Limb (tissue), 2 donors: Measurements from ENCODE around the gene FRAT1.
"Not testable (repeated sequence)": the region's sequence is repeated elsewhere in the genome, so short reads cannot be mapped to it uniquely, and the experiment has no call there.

Source experiments
- DNase-seq, 2 donors: peaks; one replicate each; pipeline ENCODE4 v3.0.0-alpha.2; 2016; ENCODE audit errors: extremely low spot score in 2 of 2

FRAT1 gene

DNA sequence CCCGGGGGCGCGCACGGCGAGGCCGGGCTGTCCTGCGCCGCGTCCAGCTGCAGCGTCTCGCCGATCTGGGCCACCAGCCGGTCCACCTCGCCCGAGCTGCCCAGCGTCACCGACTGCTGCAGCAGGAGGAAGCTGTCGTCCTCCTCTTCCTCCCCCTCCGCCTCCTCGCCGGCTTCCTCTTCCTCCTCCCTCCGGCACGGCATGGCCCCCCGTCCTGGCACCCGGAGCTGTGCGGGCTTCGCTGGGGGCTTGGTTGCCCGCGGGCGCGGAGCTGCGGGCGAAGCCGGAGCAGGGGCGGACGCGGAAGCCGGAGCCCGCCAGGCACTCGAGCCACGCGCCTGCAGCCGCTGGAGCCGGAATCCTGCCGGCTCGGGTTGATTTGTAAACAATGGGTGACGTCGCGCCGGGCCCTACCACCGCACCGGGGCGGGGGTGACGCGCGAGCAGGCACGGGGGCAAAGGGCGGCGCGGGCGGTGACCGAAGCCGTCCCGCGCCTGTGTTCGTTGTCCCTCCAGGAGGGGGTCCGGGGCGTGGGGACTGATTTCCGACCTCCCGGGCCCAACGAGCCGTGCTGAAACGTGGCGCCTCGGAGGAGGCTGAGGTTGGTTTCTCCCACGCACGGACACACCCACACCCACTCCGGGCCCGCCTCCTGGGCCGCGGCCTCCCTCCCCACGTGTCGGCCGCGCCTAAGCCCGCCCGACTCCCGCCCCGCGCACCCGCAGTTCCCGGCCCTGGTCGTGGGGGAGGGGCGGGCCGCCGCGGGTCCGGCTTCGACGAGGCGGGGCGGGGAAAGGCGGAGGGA is 15.5 kb downstream of the FRAT1 start, which contains the start of gene FRAT2:
Gene FRAT2 (minus strand): TSS at position 360 of the 806 bp plus-strand sequence. CDS start 157 bp downstream, at position 203.
- DNase-seq = peak; percentile 87 to 95

DNA sequence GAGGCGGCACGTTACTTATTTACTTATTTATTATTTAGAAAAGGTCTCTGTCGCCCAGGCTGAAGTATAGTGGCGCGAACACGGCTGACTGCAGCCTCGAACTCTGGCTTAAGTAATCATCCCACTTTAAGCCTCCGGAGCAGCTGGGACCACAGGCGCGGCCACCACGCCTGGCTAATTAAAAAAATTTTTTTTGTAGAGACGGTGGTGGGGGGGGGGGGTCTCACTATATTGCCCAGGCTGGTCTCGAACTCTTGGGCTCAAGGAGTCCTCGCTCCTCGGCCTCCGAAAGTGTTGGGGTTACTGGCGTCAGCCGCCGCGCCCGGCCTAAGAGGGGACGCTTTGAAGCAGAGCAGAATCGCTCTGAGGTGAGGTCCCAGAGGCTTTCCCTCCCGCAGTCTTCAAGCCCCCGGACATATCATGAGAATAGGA is 16.1 kb downstream of the FRAT1 start:
- no peak for DNase-seq

DNA sequence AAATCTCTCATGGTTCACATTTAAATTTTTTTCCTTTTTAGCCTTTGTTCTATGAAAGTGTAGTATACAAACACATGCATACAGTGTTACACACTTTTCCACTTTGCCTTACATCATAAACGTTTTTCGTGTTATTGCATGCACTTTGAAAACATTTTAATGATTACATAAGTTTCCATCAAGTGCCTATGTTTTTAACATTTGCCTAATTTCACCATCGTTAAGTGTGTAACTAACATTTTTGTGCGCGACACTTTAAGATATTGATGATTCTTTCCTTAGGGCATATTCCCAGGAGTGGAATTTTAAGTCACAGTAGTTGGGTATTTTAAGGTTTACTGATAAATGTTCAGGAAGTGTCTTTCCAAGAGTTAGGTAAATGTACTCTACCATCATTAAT is 16.9 kb downstream of the FRAT1 start:
- no peak for DNase-seq

DNA sequence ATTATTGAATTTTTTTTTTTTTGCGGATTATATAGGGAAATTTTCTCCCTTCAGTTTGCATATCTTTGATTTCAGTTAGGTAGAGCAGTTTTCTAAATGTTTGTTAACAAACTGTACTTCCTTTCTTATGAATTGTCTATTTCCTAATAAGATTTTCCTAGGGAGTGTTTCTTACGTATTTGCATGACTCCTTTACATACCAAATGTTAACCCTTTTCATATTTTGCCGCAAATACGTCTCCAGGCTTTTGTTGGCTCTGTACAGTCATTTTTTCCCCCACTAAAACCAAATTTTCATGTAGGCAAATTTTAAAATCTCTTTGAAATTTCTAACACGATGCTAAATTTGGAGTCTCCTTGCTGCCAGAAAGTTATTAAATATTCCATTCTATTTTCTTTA is 17.4 kb downstream of the FRAT1 start:
- no peak for DNase-seq

DNA sequence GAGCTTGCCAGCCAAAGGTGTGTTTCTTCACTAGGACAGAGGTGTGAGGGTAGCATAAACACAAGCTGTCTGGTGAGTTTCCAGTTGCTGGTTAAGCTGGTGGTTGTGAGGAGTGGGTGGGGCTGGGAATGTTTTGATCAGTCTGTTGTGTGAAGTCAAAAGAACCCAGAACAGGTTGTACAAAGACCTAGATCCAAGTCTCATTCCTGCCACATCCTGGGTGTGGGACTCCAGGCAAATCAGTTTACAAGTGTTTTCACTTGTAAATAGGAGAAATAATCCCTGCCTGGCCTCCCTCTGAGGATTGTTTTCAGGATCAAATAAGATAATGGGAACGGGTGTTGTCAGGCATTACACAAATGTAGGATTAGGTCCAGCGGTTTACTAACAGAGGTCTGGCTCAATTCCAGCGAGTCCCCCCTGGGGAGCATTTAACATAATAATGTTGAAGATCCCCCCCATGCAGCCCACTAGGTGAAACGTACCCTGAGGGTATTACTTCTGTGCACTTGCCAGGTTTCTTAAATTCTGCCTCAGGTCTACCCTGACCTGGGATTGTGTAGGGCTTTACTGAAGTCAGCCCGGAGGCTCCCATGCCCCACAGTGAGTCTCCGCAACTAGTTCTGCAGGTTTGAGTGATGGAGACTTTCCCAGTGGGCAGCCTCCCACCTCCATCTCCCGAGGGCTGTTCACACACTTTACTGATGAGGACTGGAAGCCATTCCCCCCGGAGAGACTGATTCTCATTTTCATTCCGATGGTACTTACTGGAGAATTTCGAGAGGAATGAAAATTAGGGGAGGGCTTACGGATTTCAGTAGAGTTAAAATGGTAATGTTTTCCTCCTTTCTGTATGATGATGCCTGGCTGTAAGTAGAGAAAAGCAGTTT is 18.1 kb downstream of the FRAT1 start:
- peak in 1 of 2 donors; percentile 45 for DNase-seq

DNA sequence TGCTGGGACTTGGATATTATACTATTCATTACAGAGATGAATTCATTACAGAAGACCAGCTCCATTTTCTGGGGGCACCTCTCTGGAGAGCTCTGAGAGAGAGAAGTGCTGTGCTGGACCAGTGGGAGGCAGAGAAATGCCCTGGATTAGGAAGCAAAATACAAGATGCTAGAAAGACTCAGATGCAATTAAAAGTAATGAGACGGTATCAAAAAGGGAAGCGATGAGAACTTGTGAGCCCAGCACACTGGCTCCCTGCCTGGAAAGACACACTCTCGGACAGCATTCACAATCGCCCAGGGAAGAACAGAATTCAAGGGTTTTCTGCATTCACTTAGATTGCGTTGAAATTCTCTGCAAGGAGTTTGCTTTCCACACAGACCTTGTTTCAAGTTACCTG is 19.0 kb downstream of the FRAT1 start:
- DNase-seq = no peak

DNA sequence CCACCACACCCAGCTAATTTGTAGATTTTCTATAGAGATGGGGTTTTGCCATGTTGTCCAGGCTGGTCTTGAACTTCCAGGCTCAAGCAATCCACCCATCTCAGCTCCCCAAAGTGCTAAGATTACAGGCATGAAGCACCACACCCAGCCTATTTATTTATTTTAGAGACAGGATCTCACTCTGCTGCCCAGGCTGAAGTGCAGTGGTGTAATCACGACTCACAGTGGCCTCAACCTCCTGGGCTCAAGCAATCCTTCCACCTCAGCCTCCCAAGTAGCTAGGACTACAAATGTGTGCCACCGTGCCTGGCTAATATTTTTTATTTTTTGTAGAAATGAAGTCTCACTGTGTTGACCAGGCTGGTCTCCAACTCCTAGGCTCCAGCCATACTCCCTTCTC is 22.3 kb downstream of the FRAT1 start:
- DNase-seq = no peak

DNA sequence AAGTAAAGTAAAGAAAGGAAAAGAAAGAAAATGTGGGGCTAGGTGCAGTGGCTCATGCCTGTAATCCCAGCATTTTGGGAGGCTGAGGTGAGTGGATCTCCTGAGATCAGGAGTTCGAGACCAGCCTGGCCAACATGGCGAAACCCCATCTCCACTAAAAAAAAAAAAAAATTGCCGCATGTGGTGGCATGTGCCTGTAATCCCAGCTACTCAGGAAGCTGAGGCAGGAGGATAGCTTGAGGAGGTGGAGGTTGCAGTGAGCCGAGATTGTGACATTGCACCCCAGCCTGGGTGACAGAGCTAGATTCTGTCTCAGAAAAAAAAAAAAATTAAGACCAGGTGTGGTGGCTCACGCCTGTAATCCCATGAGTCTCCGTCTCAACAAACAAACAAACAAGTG is 24.6 kb downstream of the FRAT1 start:
- not testable (repeated sequence) for DNase-seq

DNA sequence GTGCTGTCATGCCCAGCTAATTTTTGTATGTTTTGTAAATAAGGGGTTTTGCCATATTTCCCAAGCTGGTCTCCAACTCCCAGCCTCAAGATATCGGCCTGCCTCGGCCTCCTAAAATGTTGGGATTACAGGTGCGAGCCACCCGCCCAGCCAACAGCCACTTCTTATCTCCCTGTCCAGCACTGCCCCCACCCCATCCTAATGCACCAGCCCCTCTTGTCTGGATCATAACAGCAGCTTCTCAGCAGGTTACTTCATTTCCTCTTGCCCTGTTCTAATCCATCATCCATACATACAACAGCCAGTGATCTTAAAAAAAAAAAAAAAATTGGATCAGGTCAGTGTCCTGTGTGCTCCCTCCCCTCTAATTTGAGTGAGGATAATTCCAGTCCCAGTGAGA is 28.2 kb downstream of the FRAT1 start:
- DNase-seq = no peak

DNA sequence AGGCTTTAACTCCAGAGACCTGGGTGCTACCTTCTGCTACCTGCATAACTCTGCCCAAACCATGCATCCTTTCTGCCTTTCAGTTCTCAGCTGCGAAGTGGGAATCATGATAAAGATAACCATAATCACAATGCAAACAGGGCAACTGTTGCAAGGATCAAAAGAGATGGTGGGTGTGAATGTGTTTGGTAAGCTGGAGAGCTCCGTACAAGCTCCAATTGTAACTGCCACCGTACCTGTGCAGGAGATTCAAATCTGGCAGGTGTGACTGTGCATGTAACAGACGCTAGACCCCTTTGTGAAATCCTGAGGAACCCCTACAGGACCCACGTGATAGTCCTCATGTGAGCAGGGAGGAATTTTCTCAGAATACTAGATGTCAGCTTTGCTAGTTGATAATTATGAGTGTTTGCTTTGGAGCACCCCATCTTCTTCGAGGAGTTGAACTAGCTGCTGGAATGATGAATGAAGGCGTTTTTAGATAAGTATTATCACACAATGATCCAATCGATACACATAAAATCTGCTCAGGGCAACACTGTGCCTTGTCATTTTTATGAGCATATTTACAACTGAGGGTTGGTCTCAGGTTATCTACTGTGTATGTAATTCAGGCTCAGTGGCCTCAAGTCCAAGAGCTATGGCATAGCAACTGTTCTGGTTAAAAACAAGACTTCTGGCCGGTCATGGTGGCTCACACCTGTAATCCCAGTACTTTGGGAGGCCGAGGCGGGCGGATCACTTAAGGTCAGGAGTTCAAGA is 30.9 kb downstream of the FRAT1 start:
- no peak for DNase-seq

DNA sequence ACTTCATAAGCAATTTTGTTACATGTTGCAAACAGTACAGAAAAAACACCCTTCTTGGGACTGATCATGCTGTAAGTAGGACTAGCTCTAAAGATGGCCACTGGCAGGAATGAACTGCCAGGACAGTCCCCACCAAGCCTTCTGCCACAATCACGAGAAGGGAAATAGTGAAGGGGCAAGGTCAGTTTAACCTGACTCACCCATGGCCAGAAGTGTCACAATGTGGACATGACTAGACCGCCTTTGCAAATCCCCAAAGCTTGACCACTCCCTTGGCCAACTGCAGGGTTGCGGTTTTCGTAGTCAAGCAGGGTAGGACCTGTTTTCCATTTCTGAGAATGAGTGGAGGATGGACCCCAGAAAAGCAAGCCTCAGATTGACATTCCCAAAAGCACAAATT is 34.9 kb downstream of the FRAT1 start:
- DNase-seq = no peak

DNA sequence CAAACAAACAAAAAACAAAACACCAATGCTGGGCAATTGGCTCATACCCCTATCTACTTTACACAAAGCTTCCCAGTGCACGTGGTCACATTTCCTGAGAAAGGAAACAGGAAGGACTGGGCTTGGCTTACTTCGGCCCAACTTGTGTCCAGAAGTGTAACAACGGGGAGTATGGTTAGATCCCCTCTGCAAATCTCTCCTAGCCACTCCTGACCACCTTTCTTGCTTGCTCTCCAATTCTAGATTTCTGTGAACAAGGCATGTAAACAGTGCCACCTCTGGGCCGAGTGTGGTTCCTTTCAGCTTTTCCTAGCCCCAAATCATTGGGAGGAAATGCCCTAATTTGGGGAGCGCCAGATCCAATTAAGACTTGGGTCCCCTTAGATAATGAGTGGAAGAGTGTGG is 36.5 kb downstream of the FRAT1 start:
- no peak for DNase-seq

DNA sequence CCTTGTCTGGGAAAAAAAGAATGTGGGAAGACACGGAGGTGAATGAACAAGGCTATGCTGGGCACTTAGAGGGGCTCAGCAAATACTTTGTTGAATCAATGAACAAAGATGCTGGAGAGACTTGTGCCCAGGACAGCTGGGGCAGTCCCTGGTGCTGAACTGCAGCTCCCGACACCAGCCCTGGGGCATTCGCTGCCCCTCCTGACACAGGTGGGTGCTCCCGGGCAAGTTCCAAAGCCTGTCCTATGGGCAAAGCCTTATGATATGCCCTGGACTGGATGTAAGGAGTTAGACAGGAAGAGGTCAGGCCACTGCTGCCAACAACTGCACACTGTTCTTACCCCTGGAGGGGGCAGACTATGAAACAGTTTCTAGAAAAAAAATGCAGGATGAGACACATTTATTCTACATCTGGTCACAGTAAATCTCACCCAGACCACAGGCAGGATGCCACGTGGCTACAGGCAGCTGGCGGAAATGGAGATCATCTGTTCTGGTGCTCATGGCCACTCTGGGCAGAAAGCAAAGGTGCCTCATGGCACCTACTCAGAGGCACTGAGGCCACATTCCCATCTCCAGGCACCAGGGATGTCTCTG is 37.3 kb downstream of the FRAT1 start:
- DNase-seq = no peak

DNA sequence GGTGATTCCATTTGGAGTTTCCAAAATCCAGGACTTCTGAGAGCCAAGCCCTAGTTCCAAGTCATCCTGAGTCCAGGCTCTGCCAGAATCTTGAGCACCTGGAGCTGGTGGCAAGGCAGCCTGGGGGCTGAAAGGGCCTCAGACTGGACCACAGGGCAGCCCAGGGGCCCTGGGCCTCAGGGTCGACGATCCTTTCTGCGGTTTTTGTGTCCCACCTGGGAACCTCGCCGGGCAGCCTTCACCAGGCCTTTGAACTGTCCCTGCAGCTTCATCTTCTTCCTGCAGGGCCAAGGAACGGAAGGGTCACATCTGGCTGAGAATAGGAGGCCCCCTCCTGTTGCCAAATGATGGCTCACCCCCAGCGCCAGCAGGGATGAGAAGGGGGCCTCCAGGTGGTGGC is 37.8 kb downstream of the FRAT1 start:
- no peak for DNase-seq

DNA sequence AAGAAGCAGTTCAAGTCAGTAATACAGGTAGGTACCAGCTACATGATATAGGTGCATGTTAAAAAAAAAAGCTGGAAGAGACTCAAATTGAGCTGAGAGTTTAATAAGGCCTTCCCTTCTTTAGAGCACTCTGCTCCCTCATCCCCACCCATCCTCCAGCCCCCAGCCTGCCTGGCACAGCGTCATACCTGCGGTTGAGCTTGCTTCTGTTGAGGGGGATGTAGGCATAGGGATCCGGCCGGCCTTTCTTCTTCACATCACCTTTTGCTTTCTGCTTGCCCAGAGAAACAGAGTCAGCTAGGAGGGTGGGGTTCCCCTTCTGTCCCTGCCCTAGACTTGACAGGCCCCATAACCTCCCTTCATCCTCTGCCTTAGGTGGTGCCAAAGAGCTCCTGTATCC is 39.3 kb downstream of the FRAT1 start:
- DNase-seq = no peak

DNA sequence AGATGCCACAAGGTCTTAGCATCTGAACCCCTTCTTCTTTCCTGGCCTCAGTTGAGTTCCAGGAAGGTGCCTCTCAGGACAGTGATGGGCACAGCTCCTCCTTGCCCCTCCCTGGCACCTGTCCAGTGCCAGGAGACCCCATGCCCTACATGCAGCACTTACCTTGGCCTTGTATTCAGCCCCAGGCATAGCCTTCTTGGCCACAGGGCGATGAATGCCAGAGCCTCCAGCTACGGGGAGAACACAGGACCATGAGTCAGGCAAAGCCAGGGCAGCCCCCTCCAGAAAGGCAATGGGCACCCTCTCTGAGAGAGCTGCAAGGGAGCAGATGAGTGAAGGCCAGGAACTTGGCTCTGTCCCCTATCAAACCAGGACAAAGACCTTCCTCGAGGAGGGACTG is 39.7 kb downstream of the FRAT1 start:
- DNase-seq = no peak

DNA sequence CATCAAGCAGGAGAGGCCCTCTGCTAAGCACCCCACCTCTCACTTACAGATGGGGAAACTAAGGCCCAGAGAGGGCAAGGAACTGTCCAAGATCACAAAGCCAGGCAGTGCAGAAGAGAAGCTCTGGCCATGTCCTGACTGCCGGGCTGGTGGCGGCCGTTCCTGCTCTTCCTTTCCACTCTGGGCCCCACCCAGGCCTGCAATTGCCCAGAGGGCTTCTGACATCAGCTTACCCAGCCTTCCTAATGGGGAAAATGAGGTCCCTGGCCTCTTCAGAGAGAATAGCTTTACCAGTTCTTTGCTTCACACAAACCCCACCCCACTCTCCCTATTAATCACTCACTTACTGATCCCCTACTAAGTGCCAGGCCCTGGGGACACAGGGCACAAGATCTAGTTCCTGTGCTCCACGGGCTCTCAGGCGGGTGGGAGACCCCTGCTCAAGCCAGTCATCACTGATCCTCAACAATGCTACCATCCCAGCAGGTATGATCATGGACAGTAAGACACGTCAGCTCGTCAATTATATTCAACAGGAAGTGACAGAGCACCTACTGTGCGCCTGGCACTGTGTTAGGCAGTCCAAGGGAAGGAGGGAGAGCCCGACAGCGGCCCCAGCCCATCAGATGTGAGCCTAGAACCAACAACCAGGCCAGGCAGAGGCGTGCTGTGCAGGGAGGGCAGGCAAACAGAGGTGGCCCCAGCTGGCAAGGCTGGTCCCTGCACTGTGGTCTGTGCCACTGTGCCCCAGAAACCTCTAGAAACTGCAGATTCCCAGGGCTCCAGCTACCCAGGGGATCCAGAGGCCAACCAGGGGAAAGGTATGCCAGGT is 41.9 kb downstream of the FRAT1 start:
- no peak for DNase-seq

DNA sequence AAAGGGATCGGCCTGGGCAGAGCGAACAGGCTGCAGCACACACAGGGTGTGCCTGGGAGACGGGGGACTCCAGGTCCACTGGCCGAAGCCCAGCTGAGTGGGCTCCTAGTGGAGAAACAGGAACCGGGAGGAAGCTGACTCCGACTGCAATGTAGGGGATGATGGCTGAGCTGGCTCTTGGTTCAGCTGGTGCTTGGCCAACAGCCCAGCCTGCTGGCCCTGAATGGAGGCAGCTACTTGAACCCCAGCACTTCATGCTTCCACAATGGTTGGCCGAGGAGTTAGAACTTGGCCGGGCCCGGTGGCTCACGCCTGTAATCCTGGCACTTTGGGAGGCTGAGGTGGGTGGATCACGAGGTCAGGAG is 42.4 kb downstream of the FRAT1 start:
- no peak for DNase-seq

DNA sequence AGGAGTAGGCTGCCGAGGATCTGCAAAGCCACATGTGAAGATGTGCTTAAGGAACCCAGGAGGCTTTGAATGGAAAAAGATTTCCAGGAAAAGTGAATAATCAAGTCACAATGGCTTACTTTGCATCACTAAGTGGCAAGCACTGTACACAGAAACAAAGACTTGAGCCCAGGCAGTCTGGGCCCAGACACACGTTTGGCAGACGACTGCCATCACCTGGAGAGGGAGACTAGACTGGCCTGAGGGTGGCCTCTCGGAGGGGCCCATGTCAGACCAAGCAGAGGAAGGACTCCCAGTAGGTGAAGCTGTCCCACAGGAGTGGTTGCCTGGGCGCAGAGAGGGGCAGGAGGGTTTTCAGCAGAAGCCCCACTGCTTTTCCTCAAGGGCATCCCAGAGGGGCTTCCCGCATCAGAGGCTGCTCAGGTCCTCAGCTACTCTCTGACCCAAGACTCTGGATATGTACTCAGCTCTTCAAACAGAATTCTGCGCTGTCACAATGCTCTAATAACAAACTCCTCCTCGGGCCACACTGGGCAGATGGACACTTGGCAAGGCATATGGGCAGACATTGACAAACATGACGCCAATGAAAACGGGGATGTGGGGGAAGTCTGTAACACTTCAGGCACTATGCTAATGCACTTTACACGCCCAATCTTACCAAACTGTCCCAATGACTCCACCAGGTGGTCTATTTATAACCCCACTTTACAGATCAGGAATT is 43.4 kb downstream of the FRAT1 start:
- no peak for DNase-seq

DNA sequence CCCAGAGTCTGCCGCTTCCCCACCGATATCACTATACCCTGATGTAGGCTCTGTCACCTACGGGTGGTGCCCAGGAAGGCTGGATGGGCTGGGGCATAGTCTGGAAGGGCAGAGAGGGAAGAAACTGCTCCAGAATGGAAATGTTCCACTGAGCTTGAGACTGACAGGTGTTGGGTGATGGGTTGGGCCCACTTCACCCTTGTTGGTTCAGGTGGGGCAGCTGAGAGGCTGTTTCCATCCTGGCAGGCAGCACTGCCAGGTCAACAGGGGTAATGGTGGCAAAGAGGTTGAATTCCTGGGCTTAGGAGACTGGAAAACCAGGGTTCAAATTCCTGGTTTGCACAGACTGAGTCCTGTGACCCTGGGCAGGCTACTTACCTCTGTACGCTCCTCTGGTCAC is 44.0 kb downstream of the FRAT1 start:
- DNase-seq = no peak
